HepG2 (cell line): ENCODE data around the gene VSIG2. TPM values are rescaled to one million over a fixed set of nuclear protein-coding genes. Genes with fewer than 3 reads are reported as not detected.

Experiments
- ATAD3A ChIP-seq: sonication (generic); formaldehyde crosslinking; IDR thresholded peaks from 2 replicates; pipeline ENCODE4 v1.4.0; 2020; ENCODE audit warnings: missing genetic modification reagents
- FOXO4 ChIP-seq: sonication (generic); formaldehyde crosslinking; conservative IDR thresholded peaks from 2 replicates; pipeline ENCODE4 v1.8.1; 2023; ENCODE audit warnings: missing genetic modification reagents
- NBN ChIP-seq: fragments of 450-650 bp; conservative IDR thresholded peaks from 2 replicates; pipeline ENCODE4 v1.6.1; 2017
- NR2F2 ChIP-seq: IDR thresholded peaks from 2 replicates; pipeline ENCODE4 v1.6.1; 2012; ENCODE audit warnings: low read depth, inconsistent platforms, borderline replicate concordance
- ZFP91 ChIP-seq: sonication (generic); formaldehyde crosslinking; IDR thresholded peaks from 2 replicates; pipeline ENCODE4 v1.9.0; 2022; ENCODE audit warnings: missing genetic modification reagents, mild to moderate bottlenecking, borderline replicate concordance
- ZNF143 ChIP-seq: sonication (generic); formaldehyde crosslinking; IDR thresholded peaks from 2 replicates; pipeline ENCODE4 v1.4.0; 2020; ENCODE audit warnings: missing genetic modification reagents
- ZNF503 ChIP-seq: sonication (generic); formaldehyde crosslinking; IDR thresholded peaks from 2 replicates; pipeline ENCODE4 v1.4.0; 2020; ENCODE audit warnings: missing genetic modification reagents
- ZNF614 ChIP-seq: IDR thresholded peaks from 2 replicates; pipeline ENCODE4 v1.6.1; 2018; ENCODE audit warnings: missing biosample characterization, missing genetic modification reagents, inconsistent platforms, borderline replicate concordance
- ZNF816 ChIP-seq: sonication (generic); formaldehyde crosslinking; IDR thresholded peaks from 2 replicates; pipeline ENCODE4 v1.8.0; 2022; ENCODE audit warnings: missing genetic modification reagents, mild to moderate bottlenecking, borderline replicate concordance
- polyA plus RNA-seq, 8 experiments: library from polyadenylated mRNA; depleted of rRNA in 3 of 8; stranded (reverse) in 7 of 8; unstranded in 1 of 8; fragments of >200 nt; fragmentation: Illumina TruSeq in 4 of 8; extraction: Trizol in 4 of 8; gene quantifications; 2 replicates each; pipeline versions ENCODE4 v1.2.1 to v1.2.3, GENCODE V29; 2011 to 2016; ENCODE audit warnings: low read depth in 4 of 8, missing spikeins in 1 of 8, mixed read lengths in 1 of 8; ENCODE audit not compliant: insufficient read depth in 1 of 8
- total RNA-seq, 5 experiments: library from RNA; depleted of rRNA; stranded (reverse); fragments of >200 nt; fragmentation: Illumina TruSeq; extraction: Trizol; gene quantifications; 2 replicates each; pipeline ENCODE4 v1.2.3, GENCODE V29; 2016; ENCODE audit warnings: low read depth in 1 of 5
- TF ChIP-seq, protein P1 (sequence below): sonication (generic); formaldehyde crosslinking; IDR thresholded peaks from 2 replicates; pipeline ENCODE4 v1.5.0; 2020; ENCODE audit warnings: missing genetic modification reagents

The VSIG2 gene
- total and polyA plus RNA-seq, 2 of the 13 experiments (the other 11 are each of a cell fraction or from before 2014, with no cell fraction given): 0.80 to 2.7 TPM

- 0 out of 2 replicates have a peak, but pooled peaks have one; percentile 54 for TF ChIP-seq ZNF503
- TF ChIP-seq ATAD3A: no peak
- TF ChIP-seq NBN: no peak
- TF ChIP-seq ZFP91 (CRISPR knock-in tag): peak; percentile 90
- TF ChIP-seq FOXO4 (CRISPR knock-in tag): no peak
- no peak; the same call in 1 of the 2 replicates for TF ChIP-seq ZNF614 (CRISPR knock-in tag)
- TF ChIP-seq ZNF143: peak; percentile 59
- TF ChIP-seq, protein P1, sequence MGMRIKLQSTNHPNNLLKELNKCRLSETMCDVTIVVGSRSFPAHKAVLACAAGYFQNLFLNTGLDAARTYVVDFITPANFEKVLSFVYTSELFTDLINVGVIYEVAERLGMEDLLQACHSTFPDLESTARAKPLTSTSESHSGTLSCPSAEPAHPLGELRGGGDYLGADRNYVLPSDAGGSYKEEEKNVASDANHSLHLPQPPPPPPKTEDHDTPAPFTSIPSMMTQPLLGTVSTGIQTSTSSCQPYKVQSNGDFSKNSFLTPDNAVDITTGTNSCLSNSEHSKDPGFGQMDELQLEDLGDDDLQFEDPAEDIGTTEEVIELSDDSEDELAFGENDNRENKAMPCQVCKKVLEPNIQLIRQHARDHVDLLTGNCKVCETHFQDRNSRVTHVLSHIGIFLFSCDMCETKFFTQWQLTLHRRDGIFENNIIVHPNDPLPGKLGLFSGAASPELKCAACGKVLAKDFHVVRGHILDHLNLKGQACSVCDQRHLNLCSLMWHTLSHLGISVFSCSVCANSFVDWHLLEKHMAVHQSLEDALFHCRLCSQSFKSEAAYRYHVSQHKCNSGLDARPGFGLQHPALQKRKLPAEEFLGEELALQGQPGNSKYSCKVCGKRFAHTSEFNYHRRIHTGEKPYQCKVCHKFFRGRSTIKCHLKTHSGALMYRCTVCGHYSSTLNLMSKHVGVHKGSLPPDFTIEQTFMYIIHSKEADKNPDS (CRISPR knock-in tag): no peak
- TF ChIP-seq ZNF816: no peak
- TF ChIP-seq NR2F2: no peak
Observed at GRCh38 chr11:124746621-124747243, 5.3 kb downstream of the VSIG2 start (continued).
